ENCODE data around the gene F12. TPM values are rescaled to one million over a fixed set of nuclear protein-coding genes. Genes with fewer than 3 reads are reported as not detected.
A peak's percentile ranks its signal among the peaks of the same experiment; 100 is the strongest.

Gene F12
- total RNA-seq, 1 experiment from 2014 or later = 10.0 TPM

DNA sequence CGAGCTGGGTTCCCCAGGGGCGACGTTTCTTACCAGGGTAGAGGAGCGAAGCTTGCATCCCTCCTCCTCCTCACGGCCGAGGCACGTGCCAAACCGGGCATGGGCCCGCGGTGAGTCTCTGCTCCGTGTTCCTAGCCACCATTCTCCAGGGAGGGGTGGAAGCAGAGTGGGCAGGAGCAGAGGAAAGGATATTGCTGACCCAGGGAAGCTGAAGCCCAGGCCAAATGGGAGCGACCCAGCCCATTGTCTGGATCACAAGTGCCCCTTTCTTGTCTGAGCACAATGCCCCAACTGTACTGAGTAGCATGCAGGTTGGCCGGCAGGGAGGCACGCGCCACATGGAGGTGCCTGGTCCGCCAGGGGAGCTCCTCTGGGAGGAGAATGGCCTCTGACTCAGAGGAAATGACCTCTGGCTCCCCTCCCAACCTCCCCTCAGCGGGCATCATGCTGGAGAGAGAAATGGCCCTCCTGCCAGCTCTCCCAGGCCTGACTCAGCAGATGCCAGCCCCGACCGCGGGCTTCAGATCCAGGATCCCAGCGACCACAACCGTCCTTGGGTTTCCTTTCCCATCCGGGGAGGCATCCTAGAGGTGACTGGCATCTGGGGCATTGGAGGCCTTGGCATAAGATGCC is 38.4 kb upstream of the F12 start (continued):
- TF ChIP-seq, protein P1, sequence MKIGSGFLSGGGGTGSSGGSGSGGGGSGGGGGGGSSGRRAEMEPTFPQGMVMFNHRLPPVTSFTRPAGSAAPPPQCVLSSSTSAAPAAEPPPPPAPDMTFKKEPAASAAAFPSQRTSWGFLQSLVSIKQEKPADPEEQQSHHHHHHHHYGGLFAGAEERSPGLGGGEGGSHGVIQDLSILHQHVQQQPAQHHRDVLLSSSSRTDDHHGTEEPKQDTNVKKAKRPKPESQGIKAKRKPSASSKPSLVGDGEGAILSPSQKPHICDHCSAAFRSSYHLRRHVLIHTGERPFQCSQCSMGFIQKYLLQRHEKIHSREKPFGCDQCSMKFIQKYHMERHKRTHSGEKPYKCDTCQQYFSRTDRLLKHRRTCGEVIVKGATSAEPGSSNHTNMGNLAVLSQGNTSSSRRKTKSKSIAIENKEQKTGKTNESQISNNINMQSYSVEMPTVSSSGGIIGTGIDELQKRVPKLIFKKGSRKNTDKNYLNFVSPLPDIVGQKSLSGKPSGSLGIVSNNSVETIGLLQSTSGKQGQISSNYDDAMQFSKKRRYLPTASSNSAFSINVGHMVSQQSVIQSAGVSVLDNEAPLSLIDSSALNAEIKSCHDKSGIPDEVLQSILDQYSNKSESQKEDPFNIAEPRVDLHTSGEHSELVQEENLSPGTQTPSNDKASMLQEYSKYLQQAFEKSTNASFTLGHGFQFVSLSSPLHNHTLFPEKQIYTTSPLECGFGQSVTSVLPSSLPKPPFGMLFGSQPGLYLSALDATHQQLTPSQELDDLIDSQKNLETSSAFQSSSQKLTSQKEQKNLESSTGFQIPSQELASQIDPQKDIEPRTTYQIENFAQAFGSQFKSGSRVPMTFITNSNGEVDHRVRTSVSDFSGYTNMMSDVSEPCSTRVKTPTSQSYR (CRISPR knock-in tag; IDR thresholded peaks at IDR 0.05) = 0 out of 2 replicates have a peak, but pooled peaks have one; percentile 21
- TF ChIP-seq, protein P2, sequence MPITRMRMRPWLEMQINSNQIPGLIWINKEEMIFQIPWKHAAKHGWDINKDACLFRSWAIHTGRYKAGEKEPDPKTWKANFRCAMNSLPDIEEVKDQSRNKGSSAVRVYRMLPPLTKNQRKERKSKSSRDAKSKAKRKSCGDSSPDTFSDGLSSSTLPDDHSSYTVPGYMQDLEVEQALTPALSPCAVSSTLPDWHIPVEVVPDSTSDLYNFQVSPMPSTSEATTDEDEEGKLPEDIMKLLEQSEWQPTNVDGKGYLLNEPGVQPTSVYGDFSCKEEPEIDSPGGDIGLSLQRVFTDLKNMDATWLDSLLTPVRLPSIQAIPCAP (CRISPR knock-in tag; IDR thresholded peaks at IDR 0.05) = peak; percentile 73
- 0 out of 2 replicates have a peak, but pooled peaks have one; percentile 10 for TF ChIP-seq FOXP1 (CRISPR knock-in tag; IDR thresholded peaks at IDR 0.05; ENCODE audit: borderline replicate concordance)
- peak; percentile 77; the same call in 1 of the 2 replicates for TF ChIP-seq KAT7 (CRISPR knock-in tag; IDR thresholded peaks at IDR 0.05; ENCODE audit: borderline replicate concordance)
- peak; percentile 40; the same call in 1 of the 2 replicates for TF ChIP-seq MYBL2 (CRISPR knock-in tag; IDR thresholded peaks at IDR 0.05)

DNA sequence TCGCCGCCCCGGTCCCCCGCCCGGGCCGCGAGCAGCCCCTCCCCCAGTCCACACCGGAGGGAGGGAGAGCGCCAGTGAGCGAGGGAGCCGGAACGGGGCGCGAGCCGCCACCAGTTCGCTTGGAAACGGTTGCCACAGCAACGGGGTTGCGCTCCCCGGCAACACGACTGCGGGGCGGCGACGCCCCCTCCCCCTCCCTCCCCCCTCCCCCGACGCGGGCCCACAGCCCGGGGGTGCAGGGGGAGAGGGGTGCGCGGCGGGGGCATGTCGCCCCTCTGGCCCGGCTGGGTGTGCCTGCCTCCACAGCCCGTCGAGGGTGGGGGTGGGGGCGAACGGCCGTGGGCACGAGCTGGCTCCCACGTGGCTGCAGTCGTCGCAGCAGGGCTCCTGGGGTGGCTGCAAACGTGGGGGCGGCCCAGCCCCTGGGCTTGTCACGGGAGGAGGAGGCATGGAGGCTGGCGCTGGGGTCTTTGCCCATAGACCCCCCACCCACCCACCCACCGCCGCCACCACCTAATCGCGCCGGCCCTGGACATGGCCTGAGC is 37.8 kb upstream of the F12 start:
- TF ChIP-seq NFE2L1 (CRISPR knock-in tag; IDR thresholded peaks at IDR 0.05) (no peak), ETV6 (CRISPR knock-in tag; IDR thresholded peaks at IDR 0.05) (0 out of 2 replicates have a peak, but pooled peaks have one; percentile 26), FOXP1 (CRISPR knock-in tag; IDR thresholded peaks at IDR 0.05; ENCODE audit: borderline replicate concordance) (0 out of 2 replicates have a peak, but pooled peaks have one; percentile 17), ZBTB21 (CRISPR knock-in tag; IDR thresholded peaks at IDR 0.05; ENCODE audit: borderline replicate concordance) (no peak), FOXK1 (CRISPR knock-in tag; IDR thresholded peaks at IDR 0.05) (0 out of 2 replicates have a peak, but pooled peaks have one; percentile 27), SMAD4 (CRISPR knock-in tag; IDR thresholded peaks at IDR 0.05) (no peak)
- TF ChIP-seq, protein P3, sequence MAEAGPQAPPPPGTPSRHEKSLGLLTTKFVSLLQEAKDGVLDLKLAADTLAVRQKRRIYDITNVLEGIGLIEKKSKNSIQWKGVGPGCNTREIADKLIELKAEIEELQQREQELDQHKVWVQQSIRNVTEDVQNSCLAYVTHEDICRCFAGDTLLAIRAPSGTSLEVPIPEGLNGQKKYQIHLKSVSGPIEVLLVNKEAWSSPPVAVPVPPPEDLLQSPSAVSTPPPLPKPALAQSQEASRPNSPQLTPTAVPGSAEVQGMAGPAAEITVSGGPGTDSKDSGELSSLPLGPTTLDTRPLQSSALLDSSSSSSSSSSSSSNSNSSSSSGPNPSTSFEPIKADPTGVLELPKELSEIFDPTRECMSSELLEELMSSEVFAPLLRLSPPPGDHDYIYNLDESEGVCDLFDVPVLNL (CRISPR knock-in tag; IDR thresholded peaks at IDR 0.05; ENCODE audit: borderline replicate concordance, low read depth) = peak; percentile 20; the same call in 1 of the 2 replicates
- TF ChIP-seq, protein P4, sequence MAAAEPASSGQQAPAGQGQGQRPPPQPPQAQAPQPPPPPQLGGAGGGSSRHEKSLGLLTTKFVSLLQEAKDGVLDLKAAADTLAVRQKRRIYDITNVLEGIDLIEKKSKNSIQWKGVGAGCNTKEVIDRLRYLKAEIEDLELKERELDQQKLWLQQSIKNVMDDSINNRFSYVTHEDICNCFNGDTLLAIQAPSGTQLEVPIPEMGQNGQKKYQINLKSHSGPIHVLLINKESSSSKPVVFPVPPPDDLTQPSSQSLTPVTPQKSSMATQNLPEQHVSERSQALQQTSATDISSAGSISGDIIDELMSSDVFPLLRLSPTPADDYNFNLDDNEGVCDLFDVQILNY (CRISPR knock-in tag; IDR thresholded peaks at IDR 0.05) = 0 out of 2 replicates have a peak, but pooled peaks have one; percentile 6
- TF ChIP-seq, protein P5, sequence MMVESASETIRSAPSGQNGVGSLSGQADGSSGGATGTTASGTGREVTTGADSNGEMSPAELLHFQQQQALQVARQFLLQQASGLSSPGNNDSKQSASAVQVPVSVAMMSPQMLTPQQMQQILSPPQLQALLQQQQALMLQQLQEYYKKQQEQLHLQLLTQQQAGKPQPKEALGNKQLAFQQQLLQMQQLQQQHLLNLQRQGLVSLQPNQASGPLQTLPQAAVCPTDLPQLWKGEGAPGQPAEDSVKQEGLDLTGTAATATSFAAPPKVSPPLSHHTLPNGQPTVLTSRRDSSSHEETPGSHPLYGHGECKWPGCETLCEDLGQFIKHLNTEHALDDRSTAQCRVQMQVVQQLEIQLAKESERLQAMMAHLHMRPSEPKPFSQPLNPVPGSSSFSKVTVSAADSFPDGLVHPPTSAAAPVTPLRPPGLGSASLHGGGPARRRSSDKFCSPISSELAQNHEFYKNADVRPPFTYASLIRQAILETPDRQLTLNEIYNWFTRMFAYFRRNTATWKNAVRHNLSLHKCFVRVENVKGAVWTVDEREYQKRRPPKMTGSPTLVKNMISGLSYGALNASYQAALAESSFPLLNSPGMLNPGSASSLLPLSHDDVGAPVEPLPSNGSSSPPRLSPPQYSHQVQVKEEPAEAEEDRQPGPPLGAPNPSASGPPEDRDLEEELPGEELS (CRISPR knock-in tag; IDR thresholded peaks at IDR 0.05) = 0 out of 2 replicates have a peak, but pooled peaks have one; percentile 64
- DNase-seq (ENCODE audit: low spot score) = peak; percentile 78
- no peaks in the 10 kb centered on the region for H3K36me3 Mint-ChIP-seq
- H3K9me3 Mint-ChIP-seq = no peaks in the 10 kb centered on the region
- CTCF ChIA-PET = interaction anchor here (0.6 to 15.8 kb wide), 18 partner anchors 8 to 136 kb away, joined by 3 to 171 read pairs (median 8); partner anchors contain the start of genes GRK6, MXD3 and SLC34A1
- POLR2A ChIA-PET = interaction anchor here (0.6 to 5.8 kb wide), 14 partner anchors 8 to 316 kb away, joined by 3 to 38 read pairs (median 4); partner anchors contain the start of genes DDX41, GRK6, NSD1 and PDLIM7
- H3K27me3 Mint-ChIP-seq (ENCODE audit: low read depth) = peaks cover 43% of the 10 kb centered on the region
- no peak overlapping the region for H3K27ac Mint-ChIP-seq
- peak; percentile 7 for ATAC-seq
- peak overlapping the region; percentile 60 for H3K4me3 Mint-ChIP-seq
- peaks cover 48% of the 10 kb centered on the region for H3K4me1 Mint-ChIP-seq

Measured in WTC11 (cell line).